HG03521 (cell line): ENCODE data around the gene TUBA3E.
A peak's percentile ranks its signal among the peaks of the same experiment; 100 is the strongest.
"Not testable (repeated sequence)": the region's sequence is repeated elsewhere in the genome, so short reads cannot be mapped to it uniquely, and the experiment has no call there.

Experiments
- ATAC-seq: cut with Tn5 transposase; IDR thresholded peaks from one replicate; pipeline ENCODE4 v1.9.1; 2021; ENCODE audit warnings: mild to moderate bottlenecking, moderate library complexity; ENCODE audit not compliant: unreplicated experiment

TUBA3E gene

GRCh38 chr2:130150181-130151144 is 47.8 kb downstream of the TUBA3E start:
- ATAC-seq: no peak

GRCh38 chr2:130148515-130148914 is 49.7 kb downstream of the TUBA3E start:
- ATAC-seq: not testable (repeated sequence)

GRCh38 chr2:130145006-130145414 is 53.2 kb downstream of the TUBA3E start, which contains the start of gene CCDC74B:
Gene CCDC74B, minus strand, starts transcription at chr2:130145112. Its CDS starts 116 bp downstream, at chr2:130144996.
- ATAC-seq: peak; percentile 83

GRCh38 chr2:130143266-130144039 is 54.8 kb downstream of the TUBA3E start:
- ATAC-seq: not testable (repeated sequence)

GRCh38 chr2:130142396-130143265 is 55.6 kb downstream of the TUBA3E start:
- not testable (repeated sequence) for ATAC-seq
